ENCODE results near the gene PWWP2B. TPM values are rescaled to one million over a fixed set of nuclear protein-coding genes. Genes with fewer than 3 reads are reported as not detected.

The PWWP2B gene
- total and polyA plus RNA-seq, 9 of the 15 experiments (the other 6 are each of a cell fraction or from before 2014, with no cell fraction given): 0.07 to 9.2 (median 1.6) TPM; not detected in 1

DNA sequence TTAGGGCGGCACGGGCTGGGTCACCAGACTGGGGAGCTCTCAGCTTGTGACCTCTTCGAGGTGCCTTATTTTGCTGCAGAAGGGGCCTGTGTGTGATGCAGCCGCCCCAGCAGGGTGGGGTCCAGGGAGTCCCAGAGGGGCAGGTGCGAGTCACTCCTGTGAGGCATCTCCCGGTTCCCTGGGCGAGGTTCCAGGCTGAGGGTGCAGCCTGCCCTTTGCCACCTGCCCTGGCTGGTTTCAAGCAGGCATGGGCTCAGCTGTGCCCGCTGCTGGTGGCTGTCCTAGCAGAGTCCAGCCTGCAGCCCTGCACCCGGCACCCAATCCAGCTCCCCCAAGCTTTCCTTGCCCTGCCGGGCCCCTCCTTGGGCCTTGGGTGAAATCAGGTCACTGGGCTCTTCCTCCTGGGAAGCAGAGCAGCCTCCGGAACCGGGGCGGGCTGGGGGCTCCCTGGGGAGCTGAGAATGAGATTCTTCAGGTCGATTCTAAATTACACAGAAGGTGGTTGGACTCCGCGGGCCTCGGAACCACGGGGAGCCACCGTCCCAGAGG, 64.8 kb downstream of the PWWP2B start (continued):
- TF ChIP-seq, protein P1, sequence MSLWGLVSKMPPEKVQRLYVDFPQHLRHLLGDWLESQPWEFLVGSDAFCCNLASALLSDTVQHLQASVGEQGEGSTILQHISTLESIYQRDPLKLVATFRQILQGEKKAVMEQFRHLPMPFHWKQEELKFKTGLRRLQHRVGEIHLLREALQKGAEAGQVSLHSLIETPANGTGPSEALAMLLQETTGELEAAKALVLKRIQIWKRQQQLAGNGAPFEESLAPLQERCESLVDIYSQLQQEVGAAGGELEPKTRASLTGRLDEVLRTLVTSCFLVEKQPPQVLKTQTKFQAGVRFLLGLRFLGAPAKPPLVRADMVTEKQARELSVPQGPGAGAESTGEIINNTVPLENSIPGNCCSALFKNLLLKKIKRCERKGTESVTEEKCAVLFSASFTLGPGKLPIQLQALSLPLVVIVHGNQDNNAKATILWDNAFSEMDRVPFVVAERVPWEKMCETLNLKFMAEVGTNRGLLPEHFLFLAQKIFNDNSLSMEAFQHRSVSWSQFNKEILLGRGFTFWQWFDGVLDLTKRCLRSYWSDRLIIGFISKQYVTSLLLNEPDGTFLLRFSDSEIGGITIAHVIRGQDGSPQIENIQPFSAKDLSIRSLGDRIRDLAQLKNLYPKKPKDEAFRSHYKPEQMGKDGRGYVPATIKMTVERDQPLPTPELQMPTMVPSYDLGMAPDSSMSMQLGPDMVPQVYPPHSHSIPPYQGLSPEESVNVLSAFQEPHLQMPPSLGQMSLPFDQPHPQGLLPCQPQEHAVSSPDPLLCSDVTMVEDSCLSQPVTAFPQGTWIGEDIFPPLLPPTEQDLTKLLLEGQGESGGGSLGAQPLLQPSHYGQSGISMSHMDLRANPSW (CRISPR knock-in tag; IDR thresholded peaks at IDR 0.05): no peak

DNA sequence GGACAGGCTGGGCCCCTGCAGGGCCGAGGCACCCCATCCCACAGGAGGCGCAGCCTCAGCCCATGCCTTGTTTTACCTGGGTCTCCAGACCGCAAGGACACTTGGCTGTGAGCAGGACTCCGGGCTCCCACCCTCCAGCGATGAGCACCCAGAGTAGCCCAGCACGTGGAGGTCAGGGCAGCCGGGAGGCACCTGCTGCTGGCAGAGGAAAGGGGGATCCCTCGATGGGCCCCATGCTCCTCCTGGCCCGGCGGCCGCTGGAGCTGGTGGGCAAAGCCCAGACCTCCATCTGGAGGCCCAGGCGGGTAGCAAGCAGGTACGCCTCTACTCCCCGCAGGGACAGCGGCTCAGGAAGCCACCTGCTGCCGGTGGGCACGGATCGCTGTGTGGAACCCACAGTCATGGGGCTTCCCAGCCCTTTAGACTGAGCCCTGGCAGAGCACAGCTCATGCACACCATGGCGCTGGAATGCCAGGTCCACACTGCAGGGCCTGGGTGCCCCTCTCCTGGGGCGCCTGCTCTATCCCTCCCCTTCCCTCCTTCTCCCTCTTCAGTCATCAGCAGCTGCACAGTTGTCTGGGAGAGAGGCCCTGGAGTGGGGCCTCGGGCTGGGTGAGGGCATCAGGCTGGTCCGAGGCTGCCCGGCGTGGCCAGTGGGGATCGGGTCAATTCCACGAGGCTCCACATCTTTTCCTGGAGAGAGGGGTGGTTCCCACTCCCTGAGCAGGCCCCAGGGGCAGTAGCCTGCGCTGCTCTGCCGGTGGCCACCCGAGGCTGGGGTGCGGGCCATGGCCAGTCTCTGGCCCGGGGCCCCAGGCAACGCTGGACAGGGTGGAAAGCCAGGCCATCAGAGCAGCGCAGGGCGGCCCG, 65.7 kb downstream of the PWWP2B start:
- ChIA-PET POLR2A (interaction anchor here (0.6 kb wide), 2 partner anchors 9 to 34 kb away, joined by 3 read pairs; no protein-coding TSS in a partner anchor), CTCF (ENCODE audit: low intra/inter-chr PET ratio) (no interaction called here)

More for the DNA sequence above, 65.7 kb downstream of the PWWP2B start:
- Histone ChIP-seq H4K20me1 (replicated peaks; ENCODE audit: control insufficient read depth, insufficient read depth, low read length) (0 out of 2 replicates have a peak, but pooled peaks cover 3% of the 10 kb centered on the region), H3K9ac (ENCODE audit: insufficient read depth in 1 of 2, low read depth in 2 of 2, low read length in 2 of 2) (no peak overlapping the region), H3K27ac (ENCODE audit: extremely low read depth, low read depth, low read length) (no peak overlapping the region), H3K4me1 (replicated peaks in 1 of 2; ENCODE audit: control insufficient read depth in 2 of 2, insufficient read depth in 2 of 2, low read length in 2 of 2) (peaks cover 0 to 70% of the 10 kb centered on the region in 2 experiments; a peak in 2 of 5 replicates), H3K4me3 (no peak overlapping the region), H3K27me3 (ENCODE audit: control insufficient read depth in 2 of 2, insufficient read depth in 2 of 2, low read length in 2 of 2) (peaks cover 0 to 29% of the 10 kb centered on the region in 2 experiments; a peak in 2 of 5 replicates), H3K79me2 (ENCODE audit: control insufficient read depth, insufficient read depth, low read length) (no peaks in the 10 kb centered on the region), H2AFZ (ENCODE audit: low read depth, low read length) (no peak overlapping the region), H3K36me3 (ENCODE audit: control insufficient read depth, insufficient read depth, low read length) (no peaks in the 10 kb centered on the region), H3K9me1 (ENCODE audit: control insufficient read depth, insufficient read depth, low read length) (no peaks in the 10 kb centered on the region), H3K4me2 (ENCODE audit: insufficient read depth, low read length) (no peak overlapping the region), H3K9me3 (replicated peaks; ENCODE audit: control insufficient read depth, insufficient read depth, low read depth, low read length) (no peaks in the 10 kb centered on the region)
- in situ Hi-C loops (cut with MboI) (no loop called here), intact Hi-C loops (cut with micrococcal nuclease) (no loop called here)
- TF ChIP-seq CTBP1 (IDR thresholded peaks at IDR 0.05; ENCODE audit: borderline replicate concordance) (no peak), PTBP1 (IDR thresholded peaks at IDR 0.05; ENCODE audit: low read depth, low read length) (no peak), ETV5 (CRISPR knock-in tag; IDR thresholded peaks at IDR 0.05; ENCODE audit: low read depth) (no peak), RBM25 (IDR thresholded peaks at IDR 0.05; ENCODE audit: low read depth, low read length, severe bottlenecking) (no peak), KAT7 (CRISPR knock-in tag; IDR thresholded peaks at IDR 0.05; ENCODE audit: borderline replicate concordance) (no peak), MAFF (IDR thresholded peaks at IDR 0.05; ENCODE audit: low read length) (no peak), CEBPG (CRISPR knock-in tag; IDR thresholded peaks at IDR 0.05) (no peak), CEBPG (tag; conservative IDR thresholded peaks at IDR 0.05 in 1 of 2, IDR thresholded peaks at IDR 0.05 in 1 of 2) (no peak), ARNT (IDR thresholded peaks at IDR 0.05) (no peak)
- TF ChIP-seq, protein P2, sequence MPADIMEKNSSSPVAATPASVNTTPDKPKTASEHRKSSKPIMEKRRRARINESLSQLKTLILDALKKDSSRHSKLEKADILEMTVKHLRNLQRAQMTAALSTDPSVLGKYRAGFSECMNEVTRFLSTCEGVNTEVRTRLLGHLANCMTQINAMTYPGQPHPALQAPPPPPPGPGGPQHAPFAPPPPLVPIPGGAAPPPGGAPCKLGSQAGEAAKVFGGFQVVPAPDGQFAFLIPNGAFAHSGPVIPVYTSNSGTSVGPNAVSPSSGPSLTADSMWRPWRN (IDR thresholded peaks at IDR 0.05; ENCODE audit: low read depth): no peak
- TF ChIP-seq, protein P3, sequence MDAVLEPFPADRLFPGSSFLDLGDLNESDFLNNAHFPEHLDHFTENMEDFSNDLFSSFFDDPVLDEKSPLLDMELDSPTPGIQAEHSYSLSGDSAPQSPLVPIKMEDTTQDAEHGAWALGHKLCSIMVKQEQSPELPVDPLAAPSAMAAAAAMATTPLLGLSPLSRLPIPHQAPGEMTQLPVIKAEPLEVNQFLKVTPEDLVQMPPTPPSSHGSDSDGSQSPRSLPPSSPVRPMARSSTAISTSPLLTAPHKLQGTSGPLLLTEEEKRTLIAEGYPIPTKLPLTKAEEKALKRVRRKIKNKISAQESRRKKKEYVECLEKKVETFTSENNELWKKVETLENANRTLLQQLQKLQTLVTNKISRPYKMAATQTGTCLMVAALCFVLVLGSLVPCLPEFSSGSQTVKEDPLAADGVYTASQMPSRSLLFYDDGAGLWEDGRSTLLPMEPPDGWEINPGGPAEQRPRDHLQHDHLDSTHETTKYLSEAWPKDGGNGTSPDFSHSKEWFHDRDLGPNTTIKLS (IDR thresholded peaks at IDR 0.05; ENCODE audit: borderline replicate concordance, low read depth): no peak
- DNase-seq (ENCODE audit: extremely low read depth in 1 of 4, low spot score in 3 of 4) (no peak), FAIRE-seq (no peak), ATAC-seq (no peak)
- 5% methylated on average over 12 of the region's 35 CpGs for WGBS (ENCODE audit: insufficient coverage, low coverage, missing lambda C conversion rate)
- BruUV-seq (replicated peaks): no TSS peak

Data from K562 (cell line).